Measurements from ENCODE around the gene PGLYRP4.

PGLYRP4 gene

GRCh38 chr1:153348511-153349362 is at the start of gene PGLYRP4:
Gene PGLYRP4, minus strand, starts transcription at chr1:153348841. Its CDS starts 909 bp downstream, at chr1:153347932.
- Histone ChIP-seq H3K9me3 (ENCODE audit: insufficient read depth, low read length) (no peaks in the 10 kb centered on the region), H3K27me3 (ENCODE audit: insufficient read depth, insufficient read length) (no peaks in the 10 kb centered on the region), H3K36me3 (ENCODE audit: insufficient read depth, insufficient read length, low read length) (no peaks in the 10 kb centered on the region), H3K4me1 (ENCODE audit: insufficient read depth, insufficient read length) (peaks cover 11% of the 10 kb centered on the region), H3K9ac (ENCODE audit: insufficient read length, low read depth) (no peak within 1 kb of the TSS), H3K4me3 (ENCODE audit: insufficient read length, low read depth) (no peak within 1 kb of the TSS)
- no peak for DNase-seq (ENCODE audit: low read depth, low spot score)
- TF ChIP-seq ZNF274 (IDR thresholded peaks at IDR 0.05; ENCODE audit: low read depth, low read length) (no peak), YY1 (IDR thresholded peaks at IDR 0.05; ENCODE audit: insufficient read depth, insufficient read length) (no peak)

- H3K36me3 ChIP-seq (ENCODE audit: insufficient read depth, insufficient read length, low read length): no peaks in the 10 kb centered on the region
- no peak for TF ChIP-seq SUZ12 (IDR thresholded peaks at IDR 0.05; ENCODE audit: extremely low read depth, insufficient read depth, insufficient read length)
- H3K4me1 ChIP-seq (ENCODE audit: insufficient read depth, insufficient read length): peaks cover 8% of the 10 kb centered on the region
- no peaks in the 10 kb centered on the region for H3K27me3 ChIP-seq (ENCODE audit: insufficient read depth, insufficient read length)
- no peak overlapping the region for H3K4me3 ChIP-seq (ENCODE audit: insufficient read length, low read depth)
- no peaks in the 10 kb centered on the region for H3K9me3 ChIP-seq (ENCODE audit: insufficient read depth, low read length)
- no peak overlapping the region for H3K9ac ChIP-seq (ENCODE audit: insufficient read length, low read depth)
- no peak for DNase-seq (ENCODE audit: low read depth, low spot score)
Observed at GRCh38 chr1:153397924-153398651, 49.4 kb upstream of the PGLYRP4 start.

- H3K27me3 ChIP-seq (ENCODE audit: insufficient read depth, insufficient read length): no peaks in the 10 kb centered on the region
- no peak for DNase-seq (ENCODE audit: low read depth, low spot score)
Observed at GRCh38 chr1:153397051-153397923, 48.6 kb upstream of the PGLYRP4 start.

GRCh38 chr1:153396461-153396860 is 47.8 kb upstream of the PGLYRP4 start:
- DNase-seq (ENCODE audit: low read depth, low spot score): no peak

More at GRCh38 chr1:153397051-153397923, 48.6 kb upstream of the PGLYRP4 start:
- TF ChIP-seq SUZ12 (IDR thresholded peaks at IDR 0.05; ENCODE audit: extremely low read depth, insufficient read depth, insufficient read length) (no peak), ZNF274 (IDR thresholded peaks at IDR 0.05; ENCODE audit: low read depth, low read length) (no peak), YY1 (IDR thresholded peaks at IDR 0.05; ENCODE audit: insufficient read depth, insufficient read length) (no peak)
- Histone ChIP-seq H3K9me3 (ENCODE audit: insufficient read depth, low read length) (no peaks in the 10 kb centered on the region), H3K9ac (ENCODE audit: insufficient read length, low read depth) (no peak overlapping the region), H3K4me1 (ENCODE audit: insufficient read depth, insufficient read length) (peaks cover 8% of the 10 kb centered on the region), H3K36me3 (ENCODE audit: insufficient read depth, insufficient read length, low read length) (no peaks in the 10 kb centered on the region), H3K4me3 (ENCODE audit: insufficient read length, low read depth) (no peak overlapping the region)

GRCh38 chr1:153395776-153396175 is 47.1 kb upstream of the PGLYRP4 start:
- no peaks in the 10 kb centered on the region for H3K9me3 ChIP-seq (ENCODE audit: insufficient read depth, low read length)
- no peaks in the 10 kb centered on the region for H3K36me3 ChIP-seq (ENCODE audit: insufficient read depth, insufficient read length, low read length)
- DNase-seq (ENCODE audit: low read depth, low spot score): no peak
- peaks cover 8% of the 10 kb centered on the region for H3K4me1 ChIP-seq (ENCODE audit: insufficient read depth, insufficient read length)
- no peak for TF ChIP-seq YY1 (IDR thresholded peaks at IDR 0.05; ENCODE audit: insufficient read depth, insufficient read length)
- no peak for TF ChIP-seq ZNF274 (IDR thresholded peaks at IDR 0.05; ENCODE audit: low read depth, low read length)
- TF ChIP-seq SUZ12 (IDR thresholded peaks at IDR 0.05; ENCODE audit: extremely low read depth, insufficient read depth, insufficient read length): no peak
- no peak overlapping the region for H3K9ac ChIP-seq (ENCODE audit: insufficient read length, low read depth)
- H3K27me3 ChIP-seq (ENCODE audit: insufficient read depth, insufficient read length): no peaks in the 10 kb centered on the region
- H3K4me3 ChIP-seq (ENCODE audit: insufficient read length, low read depth): no peak overlapping the region

More at GRCh38 chr1:153396461-153396860, 47.8 kb upstream of the PGLYRP4 start:
- TF ChIP-seq ZNF274 (IDR thresholded peaks at IDR 0.05; ENCODE audit: low read depth, low read length): no peak
- no peak for TF ChIP-seq YY1 (IDR thresholded peaks at IDR 0.05; ENCODE audit: insufficient read depth, insufficient read length)
- no peak for TF ChIP-seq SUZ12 (IDR thresholded peaks at IDR 0.05; ENCODE audit: extremely low read depth, insufficient read depth, insufficient read length)
- peaks cover 8% of the 10 kb centered on the region for H3K4me1 ChIP-seq (ENCODE audit: insufficient read depth, insufficient read length)
- no peaks in the 10 kb centered on the region for H3K36me3 ChIP-seq (ENCODE audit: insufficient read depth, insufficient read length, low read length)
- no peak overlapping the region for H3K4me3 ChIP-seq (ENCODE audit: insufficient read length, low read depth)
- H3K9ac ChIP-seq (ENCODE audit: insufficient read length, low read depth): no peak overlapping the region
- H3K9me3 ChIP-seq (ENCODE audit: insufficient read depth, low read length): no peaks in the 10 kb centered on the region
- no peaks in the 10 kb centered on the region for H3K27me3 ChIP-seq (ENCODE audit: insufficient read depth, insufficient read length)

- peaks cover 8% of the 10 kb centered on the region for H3K4me1 ChIP-seq (ENCODE audit: insufficient read depth, insufficient read length)
- no peaks in the 10 kb centered on the region for H3K9me3 ChIP-seq (ENCODE audit: insufficient read depth, low read length)
- no peak overlapping the region for H3K9ac ChIP-seq (ENCODE audit: insufficient read length, low read depth)
- no peak for DNase-seq (ENCODE audit: low read depth, low spot score)
- no peak overlapping the region for H3K4me3 ChIP-seq (ENCODE audit: insufficient read length, low read depth)
- no peaks in the 10 kb centered on the region for H3K27me3 ChIP-seq (ENCODE audit: insufficient read depth, insufficient read length)
- H3K36me3 ChIP-seq (ENCODE audit: insufficient read depth, insufficient read length, low read length): no peaks in the 10 kb centered on the region
- TF ChIP-seq YY1 (IDR thresholded peaks at IDR 0.05; ENCODE audit: insufficient read depth, insufficient read length): no peak
- no peak for TF ChIP-seq SUZ12 (IDR thresholded peaks at IDR 0.05; ENCODE audit: extremely low read depth, insufficient read depth, insufficient read length)
- TF ChIP-seq ZNF274 (IDR thresholded peaks at IDR 0.05; ENCODE audit: low read depth, low read length): no peak
Observed at GRCh38 chr1:153395136-153395685, 46.6 kb upstream of the PGLYRP4 start.
